ENCODE results near the gene PLEKHM3. TPM values are rescaled to one million over a fixed set of nuclear protein-coding genes. Genes with fewer than 3 reads are reported as not detected.

Gene PLEKHM3
- total RNA-seq, 1 donor, result 23.5 TPM

GRCh38 chr2:207995887-207996286 lies 29.4 kb downstream of the PLEKHM3 start:
- DNase-seq (ENCODE audit: insufficient read length, low spot score, missing footprints), result no peak
- H3K27me3 ChIP-seq (ENCODE audit: insufficient read depth, low read length), result no peaks in the 10 kb centered on the region
- TF ChIP-seq, protein P1, sequence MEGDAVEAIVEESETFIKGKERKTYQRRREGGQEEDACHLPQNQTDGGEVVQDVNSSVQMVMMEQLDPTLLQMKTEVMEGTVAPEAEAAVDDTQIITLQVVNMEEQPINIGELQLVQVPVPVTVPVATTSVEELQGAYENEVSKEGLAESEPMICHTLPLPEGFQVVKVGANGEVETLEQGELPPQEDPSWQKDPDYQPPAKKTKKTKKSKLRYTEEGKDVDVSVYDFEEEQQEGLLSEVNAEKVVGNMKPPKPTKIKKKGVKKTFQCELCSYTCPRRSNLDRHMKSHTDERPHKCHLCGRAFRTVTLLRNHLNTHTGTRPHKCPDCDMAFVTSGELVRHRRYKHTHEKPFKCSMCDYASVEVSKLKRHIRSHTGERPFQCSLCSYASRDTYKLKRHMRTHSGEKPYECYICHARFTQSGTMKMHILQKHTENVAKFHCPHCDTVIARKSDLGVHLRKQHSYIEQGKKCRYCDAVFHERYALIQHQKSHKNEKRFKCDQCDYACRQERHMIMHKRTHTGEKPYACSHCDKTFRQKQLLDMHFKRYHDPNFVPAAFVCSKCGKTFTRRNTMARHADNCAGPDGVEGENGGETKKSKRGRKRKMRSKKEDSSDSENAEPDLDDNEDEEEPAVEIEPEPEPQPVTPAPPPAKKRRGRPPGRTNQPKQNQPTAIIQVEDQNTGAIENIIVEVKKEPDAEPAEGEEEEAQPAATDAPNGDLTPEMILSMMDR (IDR thresholded peaks at IDR 0.05; ENCODE audit: extremely low read depth, low read depth, low read length), result no peak
- H3K4me3 ChIP-seq (ENCODE audit: insufficient read depth, low read length), result no peak overlapping the region
- no peak overlapping the region for H2AFZ ChIP-seq (ENCODE audit: low read length)
- no peaks in the 10 kb centered on the region for H4K20me1 ChIP-seq (ENCODE audit: insufficient read depth, low read length)
- peak overlapping the region; percentile 36 for H3K4me2 ChIP-seq (ENCODE audit: insufficient read depth, low read length)
- H3K79me2 ChIP-seq (ENCODE audit: insufficient read depth, low read length), result peaks cover 9% of the 10 kb centered on the region
- peaks cover 28% of the 10 kb centered on the region for H3K4me1 ChIP-seq (ENCODE audit: insufficient read depth, low read length)
- H3K36me3 ChIP-seq (ENCODE audit: insufficient read depth, low read length), result no peaks in the 10 kb centered on the region
- peak overlapping the region; percentile 48 for H3K27ac ChIP-seq (ENCODE audit: low read depth, low read length)
- no peaks in the 10 kb centered on the region for H3K9me3 ChIP-seq (ENCODE audit: low read depth, low read length)

DNA sequence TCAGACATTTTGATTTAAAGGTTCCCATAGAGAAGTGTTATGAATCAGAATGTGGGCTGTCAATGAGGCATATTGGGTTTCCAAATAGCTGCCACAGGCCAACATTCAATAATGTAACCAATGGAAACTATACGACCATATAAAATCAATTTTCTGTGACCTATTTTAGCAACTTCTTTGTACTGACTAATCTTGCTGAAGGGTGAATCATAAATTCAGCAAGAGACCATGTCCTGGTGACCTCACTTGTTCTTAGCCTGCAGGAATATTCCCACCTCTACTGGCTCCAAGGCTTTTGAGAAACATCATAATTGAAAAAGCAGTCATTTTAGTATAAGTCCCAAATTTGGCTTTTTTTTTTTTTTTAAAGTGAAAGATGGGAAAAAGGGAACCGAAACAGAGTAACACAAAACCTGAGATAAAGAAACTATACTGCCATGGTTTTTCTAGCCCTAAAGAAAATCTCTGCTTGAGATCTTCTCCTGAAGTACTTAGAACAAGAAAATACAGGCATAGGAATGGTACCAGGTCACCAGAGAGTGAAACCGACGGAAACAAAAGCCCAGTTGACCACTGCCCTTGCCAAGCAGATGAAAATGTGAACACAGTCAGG lies 32.1 kb downstream of the PLEKHM3 start:
- TF ChIP-seq, protein P1 (IDR thresholded peaks at IDR 0.05; ENCODE audit: extremely low read depth, low read depth, low read length), result no peak
- Histone ChIP-seq H3K9me3 (ENCODE audit: low read depth, low read length) (no peaks in the 10 kb centered on the region), H3K4me3 (ENCODE audit: insufficient read depth, low read length) (no peak overlapping the region), H3K27me3 (ENCODE audit: insufficient read depth, low read length) (no peaks in the 10 kb centered on the region), H2AFZ (ENCODE audit: low read length) (no peak overlapping the region), H4K20me1 (ENCODE audit: insufficient read depth, low read length) (peaks cover 14% of the 10 kb centered on the region), H3K4me1 (ENCODE audit: insufficient read depth, low read length) (peaks cover 21% of the 10 kb centered on the region), H3K36me3 (ENCODE audit: insufficient read depth, low read length) (no peaks in the 10 kb centered on the region), H3K79me2 (ENCODE audit: insufficient read depth, low read length) (peaks cover 10% of the 10 kb centered on the region), H3K27ac (ENCODE audit: low read depth, low read length) (peak overlapping the region; percentile 50), H3K4me2 (ENCODE audit: insufficient read depth, low read length) (no peak overlapping the region)
- no peak for DNase-seq (ENCODE audit: insufficient read length, low spot score, missing footprints)

GRCh38 chr2:207991944-207992343 lies 33.4 kb downstream of the PLEKHM3 start:
- H2AFZ ChIP-seq (ENCODE audit: low read length), result no peak overlapping the region
- DNase-seq (ENCODE audit: insufficient read length, low spot score, missing footprints), result no peak
- TF ChIP-seq, protein P1 (IDR thresholded peaks at IDR 0.05; ENCODE audit: extremely low read depth, low read depth, low read length), result no peak
- no peaks in the 10 kb centered on the region for H3K36me3 ChIP-seq (ENCODE audit: insufficient read depth, low read length)
- peaks cover 21% of the 10 kb centered on the region for H3K4me1 ChIP-seq (ENCODE audit: insufficient read depth, low read length)
- H4K20me1 ChIP-seq (ENCODE audit: insufficient read depth, low read length), result peaks cover 14% of the 10 kb centered on the region
- no peaks in the 10 kb centered on the region for H3K27me3 ChIP-seq (ENCODE audit: insufficient read depth, low read length)
- no peak overlapping the region for H3K4me2 ChIP-seq (ENCODE audit: insufficient read depth, low read length)
- H3K27ac ChIP-seq (ENCODE audit: low read depth, low read length), result no peak overlapping the region
- H3K79me2 ChIP-seq (ENCODE audit: insufficient read depth, low read length), result peaks cover 10% of the 10 kb centered on the region
- no peak overlapping the region for H3K4me3 ChIP-seq (ENCODE audit: insufficient read depth, low read length)
- no peaks in the 10 kb centered on the region for H3K9me3 ChIP-seq (ENCODE audit: low read depth, low read length)

DNA sequence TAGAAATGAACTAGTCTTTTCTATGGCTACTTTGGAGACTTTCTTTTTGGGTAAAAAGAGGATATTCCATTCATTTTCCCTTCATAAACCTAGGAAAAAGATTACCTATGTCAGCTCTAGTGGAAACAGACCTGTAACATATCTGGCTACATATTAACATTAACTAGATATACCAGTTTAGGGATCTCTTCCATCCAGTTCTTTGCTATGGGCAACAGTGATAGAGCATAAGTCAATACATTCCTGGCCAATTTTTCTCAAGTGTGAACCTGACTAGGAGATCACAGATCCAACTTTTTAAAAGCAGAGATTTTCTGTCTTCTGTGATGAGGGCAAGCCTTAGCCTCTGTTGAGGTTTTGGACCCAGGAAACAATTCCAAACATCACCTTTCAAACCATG lies 34.5 kb downstream of the PLEKHM3 start:
- Histone ChIP-seq H3K4me2 (ENCODE audit: insufficient read depth, low read length) (no peak overlapping the region), H3K27me3 (ENCODE audit: insufficient read depth, low read length) (no peaks in the 10 kb centered on the region), H3K36me3 (ENCODE audit: insufficient read depth, low read length) (no peaks in the 10 kb centered on the region), H3K4me3 (ENCODE audit: insufficient read depth, low read length) (no peak overlapping the region), H3K4me1 (ENCODE audit: insufficient read depth, low read length) (peaks cover 14% of the 10 kb centered on the region), H4K20me1 (ENCODE audit: insufficient read depth, low read length) (peaks cover 14% of the 10 kb centered on the region), H3K79me2 (ENCODE audit: insufficient read depth, low read length) (peaks cover 10% of the 10 kb centered on the region), H3K9me3 (ENCODE audit: low read depth, low read length) (no peaks in the 10 kb centered on the region), H2AFZ (ENCODE audit: low read length) (no peak overlapping the region), H3K27ac (ENCODE audit: low read depth, low read length) (no peak overlapping the region)
- TF ChIP-seq, protein P1 (IDR thresholded peaks at IDR 0.05; ENCODE audit: extremely low read depth, low read depth, low read length), result no peak
- DNase-seq (ENCODE audit: insufficient read length, low spot score, missing footprints), result no peak
